Smooth muscle cell (in vitro differentiated cells): Measurements from ENCODE around the gene PTPRM. TPM values are rescaled to one million over a fixed set of nuclear protein-coding genes. Genes with fewer than 3 reads are reported as not detected.
A peak's percentile ranks its signal among the peaks of the same experiment; 100 is the strongest.
"Not testable (repeated sequence)": the region's sequence is repeated elsewhere in the genome, so short reads cannot be mapped to it uniquely, and the experiment has no call there.

ENCODE experiments used
- DNase-seq: peaks from one replicate; lab custom pipeline; 2025; ENCODE audit not compliant: unreplicated experiment; lab: John Stamatoyannopoulos, UW
- H2AFZ ChIP-seq: fragments of 200-600 bp; sonication (generic); 2 replicates; pipeline ENCODE4 v1.6.0; 2016; ENCODE audit warnings: antibody characterized with exemption, low read depth, mild to moderate bottlenecking
- H3F3A ChIP-seq: fragments of 200-600 bp; sonication (generic); 2 replicates; pipeline ENCODE4 v1.6.0; 2017; ENCODE audit warnings: antibody characterized with exemption, low read depth
- H3K27ac ChIP-seq: fragments of 200-600 bp; sonication (generic); 2 replicates; pipeline ENCODE4 v1.5.1; 2016; ENCODE audit warnings: low read depth, mild to moderate bottlenecking
- H3K27me3 ChIP-seq: fragments of 200-600 bp; sonication (generic); 2 replicates; pipeline ENCODE4 v1.6.1; 2016; ENCODE audit warnings: low read depth, mild to moderate bottlenecking
- H3K36me3 ChIP-seq: fragments of 200-600 bp; sonication (generic); 2 replicates; pipeline ENCODE4 v1.5.1; 2016; ENCODE audit warnings: low read depth
- H3K4me1 ChIP-seq: fragments of 200-600 bp; sonication (generic); 2 replicates; pipeline ENCODE4 v1.5.1; 2016; ENCODE audit warnings: low read depth
- H3K4me2 ChIP-seq: fragments of 200-600 bp; sonication (generic); 2 replicates; pipeline ENCODE4 v1.6.0; 2016; ENCODE audit warnings: mild to moderate bottlenecking
- H3K4me3 ChIP-seq: fragments of 200-600 bp; sonication (generic); 2 replicates; pipeline ENCODE4 v1.5.1; 2016; ENCODE audit warnings: mild to moderate bottlenecking
- H3K79me2 ChIP-seq: fragments of 200-600 bp; sonication (generic); 2 replicates; pipeline ENCODE4 v1.6.0; 2016; ENCODE audit warnings: low read depth, mild to moderate bottlenecking
- H3K9ac ChIP-seq: fragments of 200-600 bp; sonication (generic); 2 replicates; pipeline ENCODE4 v1.6.0; 2016; ENCODE audit warnings: low read depth
- H3K9me3 ChIP-seq: fragments of 200-600 bp; sonication (generic); replicated peaks from 2 replicates; pipeline ENCODE4 v1.5.1; 2016; ENCODE audit warnings: low read depth
- H4K20me1 ChIP-seq: fragments of 200-600 bp; sonication (generic); 2 replicates; pipeline ENCODE4 v1.6.0; 2016; ENCODE audit warnings: low read depth
- WGBS: methylation state at CpG from one replicate; pipeline ENCODE4 v1.1.7; 2016; ENCODE audit warnings: low lambda C conversion rate; 5-methylcytosine and 5-hydroxymethylcytosine counted together
- polyA plus RNA-seq: library from polyadenylated mRNA; unstranded; fragments of >200 nt; fragmentation: Nextera tagmentation; extraction: Ambion mirVana; gene quantifications from 2 replicates; pipeline ENCODE4 v1.2.1, GENCODE V29; 2016
- total RNA-seq: library from RNA; depleted of rRNA; stranded (reverse); fragments of >200 nt; gene quantifications from 2 replicates; pipeline ENCODE4 v1.2.3, GENCODE V29; 2014
- TF ChIP-seq, protein P1 (sequence below): fragments of 200-600 bp; sonication (generic); IDR thresholded peaks from 2 replicates; pipeline ENCODE4 v1.5.1; 2017; ENCODE audit warnings: borderline replicate concordance, mild to moderate bottlenecking, antibody characterized with exemption; ENCODE audit not compliant: insufficient read depth, poor library complexity, severe bottlenecking

The PTPRM gene
- total and polyA plus RNA-seq, 2 experiments from 2014 or later = 57.5 to 115 TPM

DNA sequence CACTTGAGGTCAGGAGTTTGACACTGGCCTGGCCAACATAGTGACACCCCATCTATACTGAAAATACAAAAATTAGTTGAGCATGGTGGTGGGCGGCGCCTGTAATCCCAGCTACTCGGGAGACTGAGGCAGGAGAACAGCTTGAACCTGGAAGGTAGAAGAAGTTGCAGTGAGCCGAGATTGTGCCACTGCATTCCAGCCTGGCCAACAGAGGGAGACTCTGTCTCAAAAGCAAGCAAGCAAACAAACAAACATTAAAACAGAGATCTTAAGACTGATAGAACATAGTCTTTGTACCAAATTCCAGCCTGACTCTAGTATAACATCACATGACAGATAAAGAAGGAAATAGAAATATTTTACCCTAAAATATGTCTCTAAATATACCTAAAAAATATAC, 168.1 kb downstream of the PTPRM start:
- Histone ChIP-seq H3K9me3 (no peaks in the 10 kb centered on the region), H4K20me1 (peaks cover 23% of the 10 kb centered on the region), H3K79me2 (peaks cover 52% of the 10 kb centered on the region), H3K4me1 (peaks cover 4% of the 10 kb centered on the region), H3K4me3 (no peak overlapping the region), H3K9ac (no peak overlapping the region), H2AFZ (no peak overlapping the region), H3K27me3 (no peaks in the 10 kb centered on the region), H3K27ac (no peak overlapping the region), H3K4me2 (no peak overlapping the region), H3K36me3 (no peaks in the 10 kb centered on the region), H3F3A (no peaks in the 10 kb centered on the region)
- WGBS = 77% methylated on average over 4 of the region's 4 CpGs
- TF ChIP-seq, protein P1, sequence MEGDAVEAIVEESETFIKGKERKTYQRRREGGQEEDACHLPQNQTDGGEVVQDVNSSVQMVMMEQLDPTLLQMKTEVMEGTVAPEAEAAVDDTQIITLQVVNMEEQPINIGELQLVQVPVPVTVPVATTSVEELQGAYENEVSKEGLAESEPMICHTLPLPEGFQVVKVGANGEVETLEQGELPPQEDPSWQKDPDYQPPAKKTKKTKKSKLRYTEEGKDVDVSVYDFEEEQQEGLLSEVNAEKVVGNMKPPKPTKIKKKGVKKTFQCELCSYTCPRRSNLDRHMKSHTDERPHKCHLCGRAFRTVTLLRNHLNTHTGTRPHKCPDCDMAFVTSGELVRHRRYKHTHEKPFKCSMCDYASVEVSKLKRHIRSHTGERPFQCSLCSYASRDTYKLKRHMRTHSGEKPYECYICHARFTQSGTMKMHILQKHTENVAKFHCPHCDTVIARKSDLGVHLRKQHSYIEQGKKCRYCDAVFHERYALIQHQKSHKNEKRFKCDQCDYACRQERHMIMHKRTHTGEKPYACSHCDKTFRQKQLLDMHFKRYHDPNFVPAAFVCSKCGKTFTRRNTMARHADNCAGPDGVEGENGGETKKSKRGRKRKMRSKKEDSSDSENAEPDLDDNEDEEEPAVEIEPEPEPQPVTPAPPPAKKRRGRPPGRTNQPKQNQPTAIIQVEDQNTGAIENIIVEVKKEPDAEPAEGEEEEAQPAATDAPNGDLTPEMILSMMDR = peak; percentile 21
- no peak for DNase-seq

DNA sequence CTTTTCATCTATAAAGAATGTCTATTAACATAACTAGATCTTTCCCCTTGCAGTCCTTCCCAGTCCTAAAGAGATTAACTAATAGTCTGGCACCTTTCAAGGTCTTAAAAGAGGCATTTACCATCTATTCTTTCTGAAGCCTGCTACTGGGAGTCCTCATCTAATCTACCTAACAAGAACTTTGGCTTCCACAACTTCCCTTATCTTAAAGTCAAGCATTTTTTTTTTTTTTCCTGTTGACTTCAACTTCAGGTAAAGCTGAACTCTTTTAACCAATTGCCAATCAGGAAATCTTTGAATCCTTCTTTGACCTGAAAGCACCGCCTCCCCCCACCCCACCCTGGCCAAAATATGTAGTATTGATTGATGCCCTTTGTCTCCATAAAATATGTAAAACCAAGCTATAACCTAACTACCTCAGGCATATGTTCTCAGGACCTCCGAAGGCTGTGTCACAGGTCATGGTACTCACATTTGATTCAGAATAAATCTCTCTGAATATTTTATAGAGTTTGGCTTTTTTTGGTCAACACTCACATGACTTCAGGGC, 168.6 kb downstream of the PTPRM start:
- TF ChIP-seq, protein P1 = no peak
- 85% methylated on average over 2 of the region's 2 CpGs for WGBS
- H4K20me1 ChIP-seq = peaks cover 28% of the 10 kb centered on the region
- DNase-seq = no peak
- H3F3A ChIP-seq = no peaks in the 10 kb centered on the region
- no peak overlapping the region for H3K4me2 ChIP-seq
- H3K9me3 ChIP-seq = no peaks in the 10 kb centered on the region
- no peaks in the 10 kb centered on the region for H3K27me3 ChIP-seq
- no peak overlapping the region for H2AFZ ChIP-seq
- H3K9ac ChIP-seq = no peak overlapping the region
- H3K36me3 ChIP-seq = no peaks in the 10 kb centered on the region
- H3K79me2 ChIP-seq = peaks cover 51% of the 10 kb centered on the region
- peaks cover 4% of the 10 kb centered on the region for H3K4me1 ChIP-seq
- H3K4me3 ChIP-seq = no peak overlapping the region
- no peak overlapping the region for H3K27ac ChIP-seq

DNA sequence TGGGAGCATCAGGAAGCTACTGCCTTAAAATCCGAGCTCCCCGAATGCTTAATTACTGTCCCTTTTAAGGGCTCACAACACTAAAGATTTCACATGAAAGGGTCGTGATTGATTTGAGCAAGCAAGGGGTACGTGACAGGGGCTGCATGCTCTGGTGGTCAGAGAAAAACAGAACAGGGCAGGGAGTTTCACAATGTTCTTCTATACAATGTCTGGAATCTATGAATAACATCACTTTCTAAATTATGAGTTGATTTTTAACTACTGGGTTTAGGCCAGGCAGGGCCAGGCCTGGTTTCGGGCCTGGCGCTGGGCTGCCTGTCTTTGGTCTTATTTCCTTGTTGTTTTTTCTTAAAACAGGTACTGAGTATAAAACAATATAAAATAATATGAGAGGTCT, 169.4 kb downstream of the PTPRM start:
- not testable (repeated sequence) for H2AFZ ChIP-seq, H3K4me1 ChIP-seq, H3K4me2 ChIP-seq, H3K36me3 ChIP-seq, H3K4me3 ChIP-seq, H3K27me3 ChIP-seq, H3K27ac ChIP-seq, H3F3A ChIP-seq, DNase-seq, H3K9me3 ChIP-seq, H3K9ac ChIP-seq
- Histone ChIP-seq H3K79me2 (peaks cover 47% of the 10 kb centered on the region), H4K20me1 (peaks cover 36% of the 10 kb centered on the region)
- WGBS = 90% methylated on average over 6 of the region's 6 CpGs

DNA sequence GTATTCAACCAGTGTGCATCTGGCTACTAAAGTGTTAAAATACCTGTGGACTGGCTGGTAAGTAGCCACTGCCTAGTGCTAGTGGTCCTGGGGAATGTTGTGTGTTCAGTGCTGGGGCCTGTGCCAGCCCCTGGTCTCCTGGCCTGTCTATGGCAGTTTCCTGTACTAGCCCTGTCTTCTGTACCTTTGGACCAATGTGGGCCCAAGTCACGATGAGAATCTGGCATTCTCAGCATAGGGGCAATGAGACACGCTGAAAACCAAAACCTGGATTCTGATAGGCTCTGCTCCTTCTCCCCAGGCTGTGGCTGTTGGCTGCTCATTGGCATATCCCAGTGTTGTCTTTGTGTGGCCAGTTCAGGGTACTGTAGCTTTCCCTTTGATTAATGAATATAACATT, 170.4 kb downstream of the PTPRM start:
- Histone ChIP-seq H3K9ac (no peak overlapping the region), H3F3A (no peaks in the 10 kb centered on the region), H3K36me3 (no peaks in the 10 kb centered on the region), H3K9me3 (no peaks in the 10 kb centered on the region), H3K27me3 (no peaks in the 10 kb centered on the region), H2AFZ (no peak overlapping the region), H3K27ac (no peak overlapping the region), H4K20me1 (peaks cover 47% of the 10 kb centered on the region), H3K79me2 (peaks cover 47% of the 10 kb centered on the region), H3K4me3 (no peak overlapping the region), H3K4me1 (peaks cover 10% of the 10 kb centered on the region), H3K4me2 (no peak overlapping the region)
- TF ChIP-seq, protein P1 = no peak
- DNase-seq = no peak
- WGBS = 97% methylated on average over 2 of the region's 2 CpGs
